GM12878 (cell line): ENCODE measurements around the gene DIP2A. TPM values are rescaled to one million over a fixed set of nuclear protein-coding genes. Genes with fewer than 3 reads are reported as not detected.

Experiments
- E2F8 ChIP-seq: fragments of 450-650 bp; IDR thresholded peaks from 2 replicates; pipeline ENCODE4 v1.6.1; 2018; ENCODE audit warnings: mild to moderate bottlenecking, low read depth, moderate library complexity; ENCODE audit not compliant: partially characterized antibody
- KLF5 ChIP-seq: fragments of 450-650 bp; IDR thresholded peaks from 2 replicates; pipeline ENCODE4 v1.6.1; 2014; ENCODE audit warnings: mild to moderate bottlenecking; ENCODE audit not compliant: partially characterized antibody
- MAX ChIP-seq: IDR thresholded peaks from 2 replicates; pipeline ENCODE4 v1.6.1; 2012; ENCODE audit warnings: low read depth, low read length, improper control_type of control experiment
- POLR2AphosphoS5 ChIP-seq: IDR thresholded peaks from 2 replicates; pipeline ENCODE4 v1.6.1; 2011; ENCODE audit warnings: mild to moderate bottlenecking, low read length, inconsistent platforms
- RAD21 ChIP-seq: IDR thresholded peaks from 2 replicates; pipeline ENCODE4 v1.6.1; 2011; ENCODE audit warnings: mild to moderate bottlenecking, low read depth, low read length, moderate library complexity; ENCODE audit not compliant: insufficient read depth
- SMAD1 ChIP-seq: fragments of 450-650 bp; IDR thresholded peaks from 2 replicates; pipeline ENCODE4 v1.6.1; 2018; ENCODE audit warnings: mild to moderate bottlenecking, low read depth; ENCODE audit not compliant: partially characterized antibody
- SMARCA5 ChIP-seq: fragments of 450-650 bp; IDR thresholded peaks from 2 replicates; pipeline ENCODE4 v1.6.1; 2017; ENCODE audit warnings: mild to moderate bottlenecking
- SRF ChIP-seq, 2 experiments: IDR thresholded peaks; 2 replicates each; pipeline ENCODE4 v1.6.1; 2011; ENCODE audit warnings: low read depth in 2 of 2, low read length in 2 of 2, mild to moderate bottlenecking in 1 of 2, moderate library complexity in 1 of 2
- STAT3 ChIP-seq: IDR thresholded peaks from 2 replicates; pipeline ENCODE4 v1.6.1; 2011; ENCODE audit warnings: low read depth, low read length, improper control_type of control experiment
- TARDBP ChIP-seq: IDR thresholded peaks from 2 replicates; pipeline ENCODE4 v1.6.1; 2016; ENCODE audit warnings: borderline replicate concordance
- ZBTB11 ChIP-seq: fragments of 450-650 bp; formaldehyde crosslinking; IDR thresholded peaks from 2 replicates; pipeline ENCODE4 v1.5.0; 2022; ENCODE audit warnings: mild to moderate bottlenecking, missing genetic modification characterization
- ZNF217 ChIP-seq: fragments of 450-650 bp; IDR thresholded peaks from 2 replicates; pipeline ENCODE4 v1.6.1; 2017; ENCODE audit warnings: antibody characterized with exemption, mild to moderate bottlenecking
- ZNF622 ChIP-seq: fragments of 450-650 bp; IDR thresholded peaks from 2 replicates; pipeline ENCODE4 v1.6.1; 2017; ENCODE audit warnings: mild to moderate bottlenecking, inconsistent platforms
- polyA plus RNA-seq, 11 experiments: library from polyadenylated mRNA; depleted of rRNA in 4 of 11; unstranded in 6 of 11; stranded (reverse) in 5 of 11; fragments of >200 nt; fragmentation: Nextera tagmentation in 4 of 11; fragmentation: Illumina TruSeq in 1 of 11; extraction: Ambion mirVana in 4 of 11; extraction: Trizol in 1 of 11; gene quantifications; 1 replicate in 1 of 11; 2 replicates in 10 of 11; pipeline versions ENCODE4 v1.2.1 to v1.2.3, GENCODE V29; 2011 to 2016; ENCODE audit warnings: inconsistent platforms in 2 of 11, missing spikeins in 2 of 11, low read depth in 1 of 11
- total RNA-seq, 4 experiments: library from RNA; depleted of rRNA in 3 of 4; stranded (reverse); fragments of >200 nt in 3 of 4; fragmentation: Illumina TruSeq in 1 of 4; extraction: Trizol in 1 of 4; gene quantifications; 2 replicates each; pipeline versions ENCODE4 v1.2.1 to v1.2.3, GENCODE V29; 2013 to 2021

Gene DIP2A
- total and polyA plus RNA-seq, 10 of the 15 experiments (the other 5 are each of a cell fraction or from before 2014, with no cell fraction given): 1.7 to 25.5 (median 12.2) TPM

GRCh38 chr21:46482225-46482845 lies 23.6 kb downstream of the DIP2A start (continued):
- TF ChIP-seq RAD21 (no peak), ZNF622 (no peak), TARDBP (no peak), MAX (no peak), SMAD1 (no peak), POLR2AphosphoS5 (no peak), KLF5 (no peak), ZNF217 (no peak), SRF (IDR thresholded peaks at IDR 0.05; ENCODE audit: low read depth in 2 of 2, low read length in 2 of 2) (no peak), SMARCA5 (no peak), STAT3 (no peak), E2F8 (no peak), ZBTB11 (CRISPR knock-in tag) (no peak)
